K562 (cell line): ENCODE measurements around the gene SHANK1. TPM values are rescaled to one million over a fixed set of nuclear protein-coding genes. Genes with fewer than 3 reads are reported as not detected.

ENCODE experiments used
- ATAC-seq: fragments of 200-7000 bp; cut with Tn5 transposase; 3 replicates; pipeline ENCODE4 v1.9.1; 2020; ENCODE audit warnings: moderate library complexity
- BruUV-seq: library from RNA; stranded (reverse); fragments of 400-500 nt; replicated peaks from 2 replicates; lab custom pipeline; 2021; lab: Mats Ljungman, UMichigan
- CTCF ChIA-PET: fragments of 300-600 bp; formaldehyde crosslinking; extraction: SDS; loops from one replicate; lab custom pipeline; 2021; ENCODE audit warnings: low intra/inter-chr PET ratio; lab: Yijun Ruan, JAX
- POLR2A ChIA-PET: fragments of 300-600, 350-650 bp; sonication (Branson Sonifier 250); formaldehyde crosslinking; extraction: SDS; loops from one replicate; lab custom pipeline; 2021; ENCODE audit warnings: antibody characterized with exemption, inconsistent platforms; lab: Yijun Ruan, JAX
- DNase-seq, 4 experiments: peaks; one replicate each; pipeline versions ENCODE4 v3.0.0 to v3.0.0-alpha.2; 2011 to 2018; ENCODE audit warnings: low spot score in 3 of 4, mixed read lengths in 3 of 4; ENCODE audit errors: extremely low read depth in 1 of 4
- FAIRE-seq: peaks from 2 replicates; lab custom pipeline; 2011; peaks lifted over from hg19 to GRCh38; lab: Jason Lieb, UNC
- H2AFZ ChIP-seq: 2 replicates; pipeline ENCODE4 v1.6.0; 2011; ENCODE audit warnings: low read depth, low read length, control low read depth, inconsistent platforms
- H3K27ac ChIP-seq: fragments of 200-600 bp; 3 replicates; pipeline ENCODE4 v1.8.0; 2011; ENCODE audit warnings: low read depth, mild to moderate bottlenecking, control low read depth, inconsistent platforms, low read length, moderate library complexity, mixed read lengths; ENCODE audit errors: extremely low read depth
- H3K27me3 ChIP-seq, 2 experiments: fragments of 300-600 bp in 1 of 2; 2 replicates in 1 of 2; 3 replicates in 1 of 2; pipeline versions ENCODE4 v1.6.0 to v1.8.0; 2011; ENCODE audit warnings: inconsistent platforms in 2 of 2, low read length in 2 of 2, mild to moderate bottlenecking in 1 of 2, mixed read lengths in 1 of 2, moderate library complexity in 1 of 2; ENCODE audit not compliant: control insufficient read depth in 2 of 2, insufficient read depth in 2 of 2
- H3K36me3 ChIP-seq: fragments of 300-600 bp; 3 replicates; pipeline ENCODE4 v1.8.0; 2011; ENCODE audit warnings: mild to moderate bottlenecking, low read length, inconsistent platforms; ENCODE audit not compliant: control insufficient read depth, insufficient read depth
- H3K4me1 ChIP-seq, 2 experiments: fragments of 200-600 bp in 1 of 2; replicated peaks in 1 of 2; 2 replicates in 1 of 2; 3 replicates in 1 of 2; pipeline versions ENCODE4 v1.5.1 to v1.8.0; 2011; ENCODE audit warnings: inconsistent platforms in 2 of 2, low read length in 2 of 2, mild to moderate bottlenecking in 1 of 2, mixed read lengths in 1 of 2, moderate library complexity in 1 of 2; ENCODE audit not compliant: control insufficient read depth in 2 of 2, insufficient read depth in 2 of 2
- H3K4me2 ChIP-seq: 2 replicates; pipeline ENCODE4 v1.6.1; 2011; ENCODE audit warnings: low read length, control low read depth, inconsistent platforms, mixed read lengths; ENCODE audit not compliant: insufficient read depth
- H3K4me3 ChIP-seq: fragments of 200-600 bp; sonication (generic), shearing (Covaris generic); 2 replicates; pipeline ENCODE4 v1.5.1; 2016; ENCODE audit warnings: control low read depth, inconsistent platforms
- H3K79me2 ChIP-seq: fragments of 200-600 bp; 3 replicates; pipeline ENCODE4 v1.8.0; 2011; ENCODE audit warnings: low read length, inconsistent platforms; ENCODE audit not compliant: control insufficient read depth, insufficient read depth
- H3K9ac ChIP-seq, 2 experiments: 2 replicates each; pipeline versions ENCODE4 v1.6.0 to v1.6.1; 2011; ENCODE audit warnings: low read depth in 2 of 2, low read length in 2 of 2, control low read depth in 1 of 2, inconsistent platforms in 1 of 2, mild to moderate bottlenecking in 1 of 2, mixed read lengths in 1 of 2; ENCODE audit not compliant: insufficient read depth in 1 of 2
- H3K9me1 ChIP-seq: one replicate; pipeline ENCODE4 v1.6.0; 2011; ENCODE audit warnings: inconsistent platforms, mild to moderate bottlenecking, low read length, moderate library complexity; ENCODE audit not compliant: control insufficient read depth, insufficient read depth
- H3K9me3 ChIP-seq: replicated peaks from 2 replicates; pipeline ENCODE4 v1.5.1; 2011; ENCODE audit warnings: low read depth, low read length, inconsistent platforms; ENCODE audit not compliant: control insufficient read depth, insufficient read depth
- H4K20me1 ChIP-seq: replicated peaks from 2 replicates; pipeline ENCODE4 v1.6.1; 2011; ENCODE audit warnings: low read length, inconsistent platforms, mixed read lengths; ENCODE audit not compliant: control insufficient read depth, insufficient read depth
- CREM ChIP-seq: IDR thresholded peaks from 2 replicates; pipeline ENCODE4 v1.6.1; 2014; ENCODE audit warnings: antibody characterized with exemption, low read depth
- GABPA ChIP-seq: fragments of 200-800 bp; sonication (Bioruptor generic); conservative IDR thresholded peaks from 2 replicates; pipeline ENCODE4 v1.6.1; 2016; ENCODE audit warnings: low read depth, missing genetic modification characterization, missing compliant biosample characterization
- HINFP ChIP-seq: fragments of 450-650 bp; conservative IDR thresholded peaks from 2 replicates; pipeline ENCODE4 v1.6.1; 2016; ENCODE audit warnings: missing genetic modification characterization, low read depth, mild to moderate bottlenecking, control low read depth, missing compliant biosample characterization
- KDM1A ChIP-seq, 2 experiments: fragments of 450-650 bp; IDR thresholded peaks; 2 replicates each; pipeline ENCODE4 v1.6.1; 2016; ENCODE audit warnings: mild to moderate bottlenecking in 2 of 2
- MAZ ChIP-seq, 2 experiments: fragments of 450-650 bp in 1 of 2; sonication (generic) in 1 of 2; formaldehyde crosslinking; IDR thresholded peaks in 1 of 2; conservative IDR thresholded peaks in 1 of 2; 2 replicates each; pipeline versions ENCODE4 v1.4.0 to v1.5.0; 2020; ENCODE audit warnings: mild to moderate bottlenecking in 1 of 2, missing genetic modification reagents in 1 of 2
- MEF2D ChIP-seq: conservative IDR thresholded peaks from 2 replicates; pipeline ENCODE4 v1.6.1; 2016; ENCODE audit warnings: low read depth, missing genetic modification characterization, missing compliant biosample characterization
- SIN3A ChIP-seq, 2 experiments: fragments of 150-350 bp in 1 of 2; IDR thresholded peaks; 2 replicates each; pipeline ENCODE4 v1.6.1; 2011 to 2016; ENCODE audit warnings: borderline replicate concordance in 2 of 2, low read depth in 2 of 2, low read length in 2 of 2, mild to moderate bottlenecking in 2 of 2, moderate library complexity in 2 of 2; ENCODE audit not compliant: control insufficient read depth in 1 of 2
- TOE1 ChIP-seq, 2 experiments: fragments of 450-650 bp in 1 of 2; sonication (generic) in 1 of 2; formaldehyde crosslinking in 1 of 2; IDR thresholded peaks; 2 replicates each; pipeline versions ENCODE4 v1.7.1 to v1.8.0; 2016 to 2022; ENCODE audit warnings: borderline replicate concordance in 2 of 2, mild to moderate bottlenecking in 2 of 2, antibody characterized with exemption in 1 of 2, inconsistent platforms in 1 of 2, low read depth in 1 of 2, missing genetic modification reagents in 1 of 2, moderate library complexity in 1 of 2
- ZBTB7A ChIP-seq: IDR thresholded peaks from 2 replicates; pipeline ENCODE4 v1.6.1; 2011; ENCODE audit warnings: low read depth, mild to moderate bottlenecking, low read length, moderate library complexity, borderline replicate concordance; ENCODE audit not compliant: control insufficient read depth
- ZNF584 ChIP-seq: fragments of 200-800 bp; sonication (Bioruptor generic); IDR thresholded peaks from 2 replicates; pipeline ENCODE4 v1.6.1; 2016; ENCODE audit warnings: low read depth, mild to moderate bottlenecking, missing genetic modification characterization, missing compliant biosample characterization
- ZNF699 ChIP-seq: fragments of 250-450 bp; sonication (Bioruptor Pico); IDR thresholded peaks from 2 replicates; pipeline ENCODE4 v1.8.0; 2021; ENCODE audit warnings: mild to moderate bottlenecking, moderate library complexity; ENCODE audit not compliant: insufficient replicate concordance
- WGBS: fragments of 100-300 bp; shearing (Covaris generic); methylation state at CpG from one replicate; pipeline ENCODE4 v1.1.6; 2016; ENCODE audit warnings: low coverage, mixed read lengths; ENCODE audit not compliant: insufficient coverage; ENCODE audit errors: missing lambda C conversion rate; 5-methylcytosine and 5-hydroxymethylcytosine counted together
- in situ Hi-C: fragments of 300-500 bp; cut with MboI; formaldehyde crosslinking; loops from 4 replicates; pipeline ENCODE4 v1.15.0; 2018; ENCODE audit warnings: inconsistent platforms, mixed read lengths
- intact Hi-C: fragments of 100-400 bp; cut with micrococcal nuclease; formaldehyde crosslinking; loops from 2 replicates; pipeline ENCODE4 v1.14.2; 2022
- polyA plus RNA-seq, 8 experiments: library from polyadenylated mRNA; depleted of rRNA in 4 of 8; stranded (reverse) in 5 of 8; unstranded in 3 of 8; fragments of >200 nt; fragmentation: Nextera tagmentation in 2 of 8; fragmentation: Illumina TruSeq in 1 of 8; extraction: Ambion mirVana in 2 of 8; extraction: Trizol in 1 of 8; gene quantifications; 2 replicates each; pipeline versions ENCODE4 v1.2.1 to v1.2.3, GENCODE V29; 2011 to 2014; ENCODE audit warnings: inconsistent platforms in 1 of 8, missing spikeins in 1 of 8
- total RNA-seq, 7 experiments: library from RNA; depleted of rRNA in 6 of 7; stranded (reverse); fragments of >200 nt in 6 of 7; fragmentation: Illumina TruSeq in 2 of 7; extraction: Trizol in 2 of 7; gene quantifications; 2 replicates each; pipeline versions ENCODE4 v1.2.1 to v1.2.3, GENCODE V29; 2011 to 2021; ENCODE audit warnings: low replicate concordance in 1 of 7
- TF ChIP-seq, protein P1 (sequence below): fragments of 150-350 bp; IDR thresholded peaks from 2 replicates; pipeline ENCODE4 v1.6.1; 2014; ENCODE audit warnings: low read depth, mild to moderate bottlenecking, low read length, borderline replicate concordance

Gene SHANK1
- total and polyA plus RNA-seq, 9 of the 15 experiments (the other 6 are each of a cell fraction or from before 2014, with no cell fraction given), result 0.33 to 1.3 (median 0.55) TPM; not detected in 2

DNA sequence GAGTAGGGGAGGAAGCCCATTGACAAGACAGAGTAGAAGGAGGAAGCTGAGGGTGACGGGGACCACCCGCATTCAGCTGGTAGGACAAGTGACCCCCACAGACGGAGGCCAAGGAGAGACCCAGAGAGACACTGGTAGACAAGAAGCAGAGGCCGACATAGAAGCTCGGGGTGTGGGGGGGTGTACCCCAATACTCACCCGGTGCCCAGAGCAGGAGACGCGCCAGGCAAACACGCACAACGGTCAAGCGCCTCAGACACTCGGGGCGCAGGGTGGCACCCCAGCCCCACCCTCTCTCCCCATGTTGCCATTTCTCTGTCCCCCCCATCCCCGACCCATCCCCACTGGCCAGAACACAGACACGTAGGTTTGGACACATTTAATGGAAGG is 23.5 kb downstream of the SHANK1 start (continued):
- TF ChIP-seq, protein P1, sequence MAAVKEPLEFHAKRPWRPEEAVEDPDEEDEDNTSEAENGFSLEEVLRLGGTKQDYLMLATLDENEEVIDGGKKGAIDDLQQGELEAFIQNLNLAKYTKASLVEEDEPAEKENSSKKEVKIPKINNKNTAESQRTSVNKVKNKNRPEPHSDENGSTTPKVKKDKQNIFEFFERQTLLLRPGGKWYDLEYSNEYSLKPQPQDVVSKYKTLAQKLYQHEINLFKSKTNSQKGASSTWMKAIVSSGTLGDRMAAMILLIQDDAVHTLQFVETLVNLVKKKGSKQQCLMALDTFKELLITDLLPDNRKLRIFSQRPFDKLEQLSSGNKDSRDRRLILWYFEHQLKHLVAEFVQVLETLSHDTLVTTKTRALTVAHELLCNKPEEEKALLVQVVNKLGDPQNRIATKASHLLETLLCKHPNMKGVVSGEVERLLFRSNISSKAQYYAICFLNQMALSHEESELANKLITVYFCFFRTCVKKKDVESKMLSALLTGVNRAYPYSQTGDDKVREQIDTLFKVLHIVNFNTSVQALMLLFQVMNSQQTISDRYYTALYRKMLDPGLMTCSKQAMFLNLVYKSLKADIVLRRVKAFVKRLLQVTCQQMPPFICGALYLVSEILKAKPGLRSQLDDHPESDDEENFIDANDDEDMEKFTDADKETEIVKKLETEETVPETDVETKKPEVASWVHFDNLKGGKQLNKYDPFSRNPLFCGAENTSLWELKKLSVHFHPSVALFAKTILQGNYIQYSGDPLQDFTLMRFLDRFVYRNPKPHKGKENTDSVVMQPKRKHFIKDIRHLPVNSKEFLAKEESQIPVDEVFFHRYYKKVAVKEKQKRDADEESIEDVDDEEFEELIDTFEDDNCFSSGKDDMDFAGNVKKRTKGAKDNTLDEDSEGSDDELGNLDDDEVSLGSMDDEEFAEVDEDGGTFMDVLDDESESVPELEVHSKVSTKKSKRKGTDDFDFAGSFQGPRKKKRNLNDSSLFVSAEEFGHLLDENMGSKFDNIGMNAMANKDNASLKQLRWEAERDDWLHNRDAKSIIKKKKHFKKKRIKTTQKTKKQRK, result no peak
- TF ChIP-seq HINFP (tag), result no peak
- TF ChIP-seq, all 486 proteins: peak for 0

- ChIA-PET POLR2A (no interaction called here), CTCF (no interaction called here)
- H3K79me2 ChIP-seq, result no peaks in the 10 kb centered on the region
- WGBS, result 13% methylated on average over 33 of the region's 81 CpGs
- H3K36me3 ChIP-seq, result no peaks in the 10 kb centered on the region
- DNase-seq, result peak; percentile 53 to 87 (median 80)
- H3K9me1 ChIP-seq, result no peaks in the 10 kb centered on the region
- BruUV-seq, result no TSS peak
- H4K20me1 ChIP-seq, result peaks cover 21% of the 10 kb centered on the region
- H3K4me3 ChIP-seq, result no peak overlapping the region
- intact Hi-C loops (no loop called here), in situ Hi-C loops (no loop called here)
- ATAC-seq, result peak; percentile 93
- peaks cover 0 to 24% of the 10 kb centered on the region in 2 experiments; a peak in 2 of 5 replicates for H3K4me1 ChIP-seq
- no peak overlapping the region for H3K4me2 ChIP-seq
- peaks cover 11 to 59% of the 10 kb centered on the region in 2 experiments; a peak in 4 of 5 replicates for H3K27me3 ChIP-seq
- no peak overlapping the region for H3K27ac ChIP-seq
- H3K9me3 ChIP-seq, result no peaks in the 10 kb centered on the region
- no peak overlapping the region for H3K9ac ChIP-seq
- no peak for FAIRE-seq
- no peak overlapping the region for H2AFZ ChIP-seq
- TF ChIP-seq MEF2D (tag) (no peak), KDM1A (IDR thresholded peaks at IDR 0.05) (peak in 1 of 2 experiments; percentile 18; a peak in 1 of 4 replicates), ZNF699 (CRISPR knock-in tag) (no peak), CREM (peak; percentile 43; the same call in 1 of the 2 replicates), TOE1 (IDR thresholded peaks at IDR 0.05; ENCODE audit: borderline replicate concordance) (no peak), TOE1 (CRISPR knock-in tag; IDR thresholded peaks at IDR 0.05; ENCODE audit: borderline replicate concordance, low read depth) (no peak), ZBTB7A (peak; percentile 66; the same call in 1 of the 2 replicates), MAZ (CRISPR knock-in tag; conservative IDR thresholded peaks at IDR 0.05 in 1 of 2, IDR thresholded peaks at IDR 0.05 in 1 of 2) (0 out of 4 replicates have a peak, but pooled peaks of 1 of the 2 experiments have one; percentile 21), SIN3A (IDR thresholded peaks at IDR 0.05; ENCODE audit: borderline replicate concordance in 2 of 2, control insufficient read depth in 1 of 2, low read depth in 2 of 2, low read length in 2 of 2) (peak in 1 of 2 experiments; percentile 59; a peak in 1 of 4 replicates), GABPA (tag) (peak; percentile 46; the same call in 1 of the 2 replicates), ZNF584 (CRISPR knock-in tag) (no peak)
These were observed 24.1 kb downstream of the SHANK1 start for GRCh38 chr19:50695251-50696093.
